D721Med (cell line): ENCODE results near the gene TRDN.
"Not testable (repeated sequence)": the region's sequence is repeated elsewhere in the genome, so short reads cannot be mapped to it uniquely, and the experiment has no call there.

ENCODE experiments used
- DNase-seq: peaks from one replicate; pipeline ENCODE4 v3.0.0; 2011; ENCODE audit warnings: low spot score; ENCODE audit not compliant: insufficient read length
- FAIRE-seq: peaks from 2 replicates; lab custom pipeline; 2011; peaks lifted over from hg19 to GRCh38; lab: Jason Lieb, UNC
- TF ChIP-seq, protein P1 (sequence below): IDR thresholded peaks from 2 replicates; pipeline ENCODE4 v1.5.1; 2012; ENCODE audit warnings: mild to moderate bottlenecking, control low read depth; ENCODE audit not compliant: insufficient read depth; ENCODE audit errors: missing control alignments

Gene TRDN

DNA sequence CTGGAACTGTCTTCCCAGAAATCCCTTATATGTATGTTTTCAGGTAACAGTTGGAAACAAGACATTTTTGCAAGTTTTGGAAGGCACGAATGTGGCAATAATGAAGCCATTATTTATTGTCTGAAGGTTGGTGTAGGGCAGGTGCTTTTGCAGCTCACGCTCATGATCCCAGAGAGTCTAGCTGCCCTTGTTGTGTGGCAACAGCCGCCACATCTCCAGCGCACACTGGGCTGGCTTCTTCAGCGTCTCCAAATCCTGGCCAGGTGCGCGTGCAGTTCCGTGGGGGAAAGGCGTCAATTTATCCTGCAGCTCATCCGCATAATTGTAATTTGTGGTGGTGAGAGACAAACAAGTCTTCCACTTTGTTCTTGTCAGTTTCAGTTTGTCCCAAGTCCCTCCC, 71.2 kb downstream of the TRDN start:
- FAIRE-seq: no peak
- TF ChIP-seq, protein P1, sequence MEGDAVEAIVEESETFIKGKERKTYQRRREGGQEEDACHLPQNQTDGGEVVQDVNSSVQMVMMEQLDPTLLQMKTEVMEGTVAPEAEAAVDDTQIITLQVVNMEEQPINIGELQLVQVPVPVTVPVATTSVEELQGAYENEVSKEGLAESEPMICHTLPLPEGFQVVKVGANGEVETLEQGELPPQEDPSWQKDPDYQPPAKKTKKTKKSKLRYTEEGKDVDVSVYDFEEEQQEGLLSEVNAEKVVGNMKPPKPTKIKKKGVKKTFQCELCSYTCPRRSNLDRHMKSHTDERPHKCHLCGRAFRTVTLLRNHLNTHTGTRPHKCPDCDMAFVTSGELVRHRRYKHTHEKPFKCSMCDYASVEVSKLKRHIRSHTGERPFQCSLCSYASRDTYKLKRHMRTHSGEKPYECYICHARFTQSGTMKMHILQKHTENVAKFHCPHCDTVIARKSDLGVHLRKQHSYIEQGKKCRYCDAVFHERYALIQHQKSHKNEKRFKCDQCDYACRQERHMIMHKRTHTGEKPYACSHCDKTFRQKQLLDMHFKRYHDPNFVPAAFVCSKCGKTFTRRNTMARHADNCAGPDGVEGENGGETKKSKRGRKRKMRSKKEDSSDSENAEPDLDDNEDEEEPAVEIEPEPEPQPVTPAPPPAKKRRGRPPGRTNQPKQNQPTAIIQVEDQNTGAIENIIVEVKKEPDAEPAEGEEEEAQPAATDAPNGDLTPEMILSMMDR: no peak
- no peak for DNase-seq

DNA sequence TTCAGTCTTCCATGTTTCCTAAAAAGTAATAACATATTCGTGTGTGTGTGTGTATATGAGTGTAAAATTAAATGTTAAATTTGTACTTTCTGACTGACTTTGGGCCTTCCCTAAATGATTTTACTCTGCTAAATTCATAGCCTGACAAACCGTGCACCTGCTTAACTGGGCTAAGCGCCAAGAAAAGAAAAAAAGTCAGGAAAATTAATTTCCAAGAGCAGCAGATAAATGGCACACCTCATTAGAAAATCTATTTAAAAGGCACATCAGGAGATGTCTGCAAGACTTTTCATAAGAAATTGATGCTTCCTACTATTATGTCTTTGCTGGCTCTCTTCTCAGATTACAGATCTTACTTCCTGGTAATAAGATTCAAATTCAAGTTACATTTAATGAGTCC, 72.4 kb downstream of the TRDN start:
- TF ChIP-seq, protein P1: no peak
- FAIRE-seq (no peak), DNase-seq (no peak)

GRCh38 chr6:123562677-123563076, 74.1 kb downstream of the TRDN start:
- TF ChIP-seq, protein P1: no peak
- DNase-seq (no peak), FAIRE-seq (no peak)

DNA sequence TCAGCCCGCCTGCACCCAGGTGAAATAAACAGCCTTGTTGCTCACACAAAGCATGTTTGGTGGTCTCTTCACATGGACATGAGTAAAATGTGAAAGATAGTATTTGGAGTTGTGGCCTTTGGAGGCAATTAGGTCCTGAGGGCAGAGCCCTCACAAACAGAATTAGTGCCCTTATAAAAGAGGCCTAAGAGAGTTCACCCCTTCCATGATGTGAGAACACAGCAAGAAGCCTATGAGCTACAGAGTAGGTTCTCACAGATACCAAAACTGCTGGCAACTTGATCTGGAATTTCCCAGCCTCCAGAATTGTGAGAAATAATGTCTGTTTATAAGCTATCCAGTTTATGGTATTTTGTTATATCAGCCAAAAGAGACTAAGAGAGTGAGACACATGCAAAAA, 74.5 kb downstream of the TRDN start:
- DNase-seq (no peak), FAIRE-seq (no peak)
- TF ChIP-seq, protein P1: no peak

DNA sequence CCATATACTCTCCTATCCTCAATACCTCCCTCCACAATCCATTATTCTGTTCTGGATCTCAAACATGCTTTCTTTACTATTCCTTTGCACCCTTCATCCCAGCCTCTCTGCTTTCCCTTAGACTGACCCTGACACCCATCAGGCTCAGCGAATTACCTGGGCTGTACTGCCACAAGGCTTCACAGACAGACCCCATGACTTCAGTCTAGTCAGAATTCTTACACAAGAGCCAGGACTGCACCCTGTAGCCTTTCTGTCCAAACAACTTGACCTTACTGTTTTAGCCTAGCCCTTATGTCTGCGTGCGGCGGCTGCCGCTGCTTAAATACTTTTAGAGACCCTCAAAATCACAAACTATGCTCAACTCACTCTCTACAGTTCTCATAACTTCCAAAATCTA, 76.9 kb downstream of the TRDN start:
- FAIRE-seq: not testable (repeated sequence)

GRCh38 chr6:123557474-123557873, 79.3 kb downstream of the TRDN start:
- not testable (repeated sequence) for FAIRE-seq, DNase-seq

More for the DNA sequence above, 76.9 kb downstream of the TRDN start:
- not testable (repeated sequence) for DNase-seq

- DNase-seq (no peak), FAIRE-seq (no peak)
- TF ChIP-seq, protein P1: no peak
These were observed 84.6 kb downstream of the TRDN start for GRCh38 chr6:123551939-123552707.

- FAIRE-seq: no peak
- DNase-seq: no peak
- TF ChIP-seq, protein P1: no peak
These were observed 86.6 kb downstream of the TRDN start for GRCh38 chr6:123550052-123550617.
